Measurements from ENCODE around the gene KCNS1. TPM values are rescaled to one million over a fixed set of nuclear protein-coding genes. Genes with fewer than 3 reads are reported as not detected.

KCNS1 gene
- total RNA-seq, 1 experiment from 2014 or later, result 10.7 TPM

DNA sequence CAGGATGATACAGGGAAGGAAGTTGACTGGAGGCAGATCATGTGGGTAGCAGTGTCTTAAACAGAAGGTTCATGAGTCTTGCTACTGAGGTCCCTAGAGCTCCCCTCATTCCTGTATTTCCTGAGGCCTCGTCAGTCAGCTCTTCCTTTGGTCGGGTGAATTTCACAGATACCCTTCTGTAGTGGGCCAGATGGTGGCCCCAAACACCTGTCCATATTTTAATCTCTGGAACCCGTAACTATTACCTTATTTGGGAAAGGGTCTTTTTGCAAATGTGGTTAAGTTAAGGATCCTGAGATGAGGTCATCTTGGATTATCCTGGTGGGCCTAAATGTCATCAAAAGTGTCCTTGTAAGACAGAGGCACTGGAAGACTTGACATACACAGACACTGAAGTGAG is 9.6 kb downstream of the KCNS1 start:
- Mint-ChIP-seq H3K9me3 (ENCODE audit: low read depth, unreplicated experiment) (no peaks in the 10 kb centered on the region), H3K36me3 (ENCODE audit: insufficient read depth, unreplicated experiment) (no peaks in the 10 kb centered on the region), H3K4me1 (ENCODE audit: low read depth, unreplicated experiment) (no peaks in the 10 kb centered on the region), H3K4me3 (ENCODE audit: low read depth, unreplicated experiment) (no peak overlapping the region), H3K27me3 (ENCODE audit: unreplicated experiment) (no peaks in the 10 kb centered on the region), H3K27ac (ENCODE audit: unreplicated experiment) (no peak overlapping the region)
- BruUV-seq (replicated peaks), result no TSS peak
- TF ChIP-seq, protein P1, sequence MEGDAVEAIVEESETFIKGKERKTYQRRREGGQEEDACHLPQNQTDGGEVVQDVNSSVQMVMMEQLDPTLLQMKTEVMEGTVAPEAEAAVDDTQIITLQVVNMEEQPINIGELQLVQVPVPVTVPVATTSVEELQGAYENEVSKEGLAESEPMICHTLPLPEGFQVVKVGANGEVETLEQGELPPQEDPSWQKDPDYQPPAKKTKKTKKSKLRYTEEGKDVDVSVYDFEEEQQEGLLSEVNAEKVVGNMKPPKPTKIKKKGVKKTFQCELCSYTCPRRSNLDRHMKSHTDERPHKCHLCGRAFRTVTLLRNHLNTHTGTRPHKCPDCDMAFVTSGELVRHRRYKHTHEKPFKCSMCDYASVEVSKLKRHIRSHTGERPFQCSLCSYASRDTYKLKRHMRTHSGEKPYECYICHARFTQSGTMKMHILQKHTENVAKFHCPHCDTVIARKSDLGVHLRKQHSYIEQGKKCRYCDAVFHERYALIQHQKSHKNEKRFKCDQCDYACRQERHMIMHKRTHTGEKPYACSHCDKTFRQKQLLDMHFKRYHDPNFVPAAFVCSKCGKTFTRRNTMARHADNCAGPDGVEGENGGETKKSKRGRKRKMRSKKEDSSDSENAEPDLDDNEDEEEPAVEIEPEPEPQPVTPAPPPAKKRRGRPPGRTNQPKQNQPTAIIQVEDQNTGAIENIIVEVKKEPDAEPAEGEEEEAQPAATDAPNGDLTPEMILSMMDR (IDR thresholded peaks at IDR 0.05; ENCODE audit: unreplicated experiment), result no peak
- no peak for DNase-seq
- intact Hi-C loops (cut with micrococcal nuclease; ENCODE audit: unreplicated experiment), result no loop called here
- CTCF ChIA-PET, result no interaction called here

GRCh38 chr20:45090481-45090880 is 10.4 kb downstream of the KCNS1 start:
- H3K36me3 Mint-ChIP-seq (ENCODE audit: insufficient read depth, unreplicated experiment), result no peaks in the 10 kb centered on the region
- H3K27ac Mint-ChIP-seq (ENCODE audit: unreplicated experiment), result no peak overlapping the region
- H3K9me3 Mint-ChIP-seq (ENCODE audit: low read depth, unreplicated experiment), result no peaks in the 10 kb centered on the region
- intact Hi-C loops (cut with micrococcal nuclease; ENCODE audit: unreplicated experiment), result no loop called here
- no TSS peak for BruUV-seq (replicated peaks)
- no peak overlapping the region for H3K4me3 Mint-ChIP-seq (ENCODE audit: low read depth, unreplicated experiment)
- no peak for DNase-seq
- TF ChIP-seq, protein P1 (IDR thresholded peaks at IDR 0.05; ENCODE audit: unreplicated experiment), result no peak
- CTCF ChIA-PET, result interaction anchor here (0.6 kb wide), 1 partner anchor 21 kb away, joined by 4 read pairs; no protein-coding TSS in a partner anchor
- H3K4me1 Mint-ChIP-seq (ENCODE audit: low read depth, unreplicated experiment), result no peaks in the 10 kb centered on the region
- no peaks in the 10 kb centered on the region for H3K27me3 Mint-ChIP-seq (ENCODE audit: unreplicated experiment)

DNA sequence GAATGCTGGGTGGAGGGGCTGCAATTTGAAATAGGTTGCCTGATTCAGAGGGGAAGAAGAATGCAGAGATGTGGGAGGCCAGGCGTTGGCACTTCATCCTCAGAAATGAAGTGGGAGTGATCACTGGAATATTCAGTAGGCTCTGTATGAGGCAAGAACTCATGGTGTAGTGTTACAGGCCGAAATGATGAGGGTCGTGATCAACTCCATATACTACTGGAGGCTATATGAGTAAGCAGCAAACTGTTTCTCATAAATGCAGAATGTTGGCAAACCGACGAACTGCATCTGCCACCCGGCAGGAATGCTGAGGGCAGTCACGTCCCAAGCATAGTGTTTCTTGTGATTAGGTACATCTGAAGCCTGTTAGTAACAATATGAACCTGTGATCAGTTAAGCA is 12.7 kb downstream of the KCNS1 start:
- intact Hi-C loops (cut with micrococcal nuclease; ENCODE audit: unreplicated experiment), result no loop called here
- no peak overlapping the region for H3K4me3 Mint-ChIP-seq (ENCODE audit: low read depth, unreplicated experiment)
- H3K4me1 Mint-ChIP-seq (ENCODE audit: low read depth, unreplicated experiment), result no peaks in the 10 kb centered on the region
- no peak for DNase-seq
- no TSS peak for BruUV-seq (replicated peaks)
- no peaks in the 10 kb centered on the region for H3K36me3 Mint-ChIP-seq (ENCODE audit: insufficient read depth, unreplicated experiment)
- TF ChIP-seq, protein P1 (IDR thresholded peaks at IDR 0.05; ENCODE audit: unreplicated experiment), result no peak
- no peaks in the 10 kb centered on the region for H3K27me3 Mint-ChIP-seq (ENCODE audit: unreplicated experiment)
- CTCF ChIA-PET, result interaction anchor here (0.8 kb wide), 1 partner anchor 128 kb away, joined by 7 read pairs; the partner anchor contains the start of gene TOMM34
- no peak overlapping the region for H3K27ac Mint-ChIP-seq (ENCODE audit: unreplicated experiment)
- H3K9me3 Mint-ChIP-seq (ENCODE audit: low read depth, unreplicated experiment), result no peaks in the 10 kb centered on the region

- CTCF ChIA-PET, result no interaction called here
- no TSS peak for BruUV-seq (replicated peaks)
- Mint-ChIP-seq H3K9me3 (ENCODE audit: low read depth, unreplicated experiment) (no peaks in the 10 kb centered on the region), H3K27me3 (ENCODE audit: unreplicated experiment) (no peaks in the 10 kb centered on the region), H3K36me3 (ENCODE audit: insufficient read depth, unreplicated experiment) (no peaks in the 10 kb centered on the region), H3K27ac (ENCODE audit: unreplicated experiment) (no peak overlapping the region), H3K4me1 (ENCODE audit: low read depth, unreplicated experiment) (no peaks in the 10 kb centered on the region), H3K4me3 (ENCODE audit: low read depth, unreplicated experiment) (no peak overlapping the region)
- no peak for DNase-seq
- intact Hi-C loops (cut with micrococcal nuclease; ENCODE audit: unreplicated experiment), result no loop called here
- TF ChIP-seq, protein P1 (IDR thresholded peaks at IDR 0.05; ENCODE audit: unreplicated experiment), result no peak
Observed at GRCh38 chr20:45087814-45088213, 13.1 kb downstream of the KCNS1 start.
